WI38 (cell line): Measurements from ENCODE around the gene ELOVL4.

ENCODE experiments used
- H3K4me3 ChIP-seq: 2 replicates; pipeline ENCODE4 v1.5.1; 2011; ENCODE audit warnings: low read depth, mild to moderate bottlenecking, control low read depth, low read length
- CTCF ChIP-seq: IDR thresholded peaks from 2 replicates; pipeline ENCODE4 v1.5.1; 2012; ENCODE audit warnings: low read depth, mild to moderate bottlenecking, control low read depth, low read length

The ELOVL4 gene

GRCh38 chr6:79888587-79888986 is 58.8 kb downstream of the ELOVL4 start:
- H3K4me3 ChIP-seq = no peak overlapping the region
- no peak for TF ChIP-seq CTCF

GRCh38 chr6:79878142-79878748 is 69.1 kb downstream of the ELOVL4 start:
- no peak for TF ChIP-seq CTCF

GRCh38 chr6:79874531-79875134 is 72.7 kb downstream of the ELOVL4 start:
- no peak for TF ChIP-seq CTCF
- no peak overlapping the region for H3K4me3 ChIP-seq

More at GRCh38 chr6:79878142-79878748, 69.1 kb downstream of the ELOVL4 start:
- no peak overlapping the region for H3K4me3 ChIP-seq

GRCh38 chr6:79872986-79873385 is 74.4 kb downstream of the ELOVL4 start:
- no peak for TF ChIP-seq CTCF
- no peak overlapping the region for H3K4me3 ChIP-seq

- no peak for TF ChIP-seq CTCF
- no peak overlapping the region for H3K4me3 ChIP-seq
Observed at GRCh38 chr6:79872303-79872702, 75.0 kb downstream of the ELOVL4 start.

- H3K4me3 ChIP-seq = peak overlapping the region; percentile 33
- TF ChIP-seq CTCF = peak; percentile 97
Observed at GRCh38 chr6:79869600-79870084, 77.7 kb downstream of the ELOVL4 start.

GRCh38 chr6:79869184-79869583 is 78.2 kb downstream of the ELOVL4 start:
- H3K4me3 ChIP-seq = no peak overlapping the region

More at GRCh38 chr6:79869184-79869583, 78.2 kb downstream of the ELOVL4 start:
- TF ChIP-seq CTCF = no peak
